Right cardiac atrium (tissue), 5 donors: ENCODE measurements around the gene SAFB. TPM values are rescaled to one million over a fixed set of nuclear protein-coding genes. Genes with fewer than 3 reads are reported as not detected.

Experiments used
- ATAC-seq, 2 donors: fragments of 200-7000 bp; cut with Tn5 transposase; one replicate each; pipeline versions ENCODE4 v1.8.0 to v1.9.1; 2020; ENCODE audit warnings: moderate library complexity in 2 of 2, mild to moderate bottlenecking in 1 of 2
- DNase-seq, 3 donors: peaks; one replicate each; pipeline ENCODE4 v3.0.0-alpha.2; 2020
- H3K27ac ChIP-seq: one replicate; pipeline ENCODE4 v1.5.1; 2013; ENCODE audit warnings: mild to moderate bottlenecking, low read length, control low read depth, moderate library complexity
- H3K27me3 ChIP-seq: one replicate; pipeline ENCODE4 v1.6.1; 2013; ENCODE audit not compliant: control insufficient read depth, insufficient read depth
- H3K4me1 ChIP-seq: one replicate; pipeline ENCODE4 v1.6.1; 2013; ENCODE audit warnings: low read length; ENCODE audit not compliant: control insufficient read depth, insufficient read depth
- H3K4me3 ChIP-seq: one replicate; pipeline ENCODE4 v1.5.1; 2013; ENCODE audit warnings: low read length, control low read depth
- H3K9me3 ChIP-seq: one replicate; pipeline ENCODE4 v1.6.1; 2013; ENCODE audit warnings: low read length; ENCODE audit not compliant: control insufficient read depth
- WGBS: extraction: QIAGEN DNeasy Blood & Tissue Kit; methylation state at CpG from one replicate; pipeline ENCODE4 v1.1.7; 2013; 5-methylcytosine and 5-hydroxymethylcytosine counted together
- intact Hi-C, 4 donors: fragments of 100-400 bp; cut with DNase I; formaldehyde crosslinking; loops; one replicate each; pipeline versions ENCODE4 v1.11.0 to v1.14.0; 2022 to 2023
- polyA plus RNA-seq: library from polyadenylated mRNA; stranded (reverse); fragments of 200-250 nt; gene quantifications from one replicate; pipeline ENCODE4 v1.2.3, GENCODE V29; 2013
- total RNA-seq, 4 donors: library from RNA; stranded (reverse); fragmentation: NEBNext Ultra II Directional; extraction: Animal tissue kit (Norgen Biotek cat#: 25700); gene quantifications; one replicate each; pipeline ENCODE4 v1.2.1, GENCODE V29; 2021
- donor health status: healthy with polysubstance abuse.
- donor health status: DM: no; HTN: yes; CAD: no.
- donor health status: DM: no; HTN: no; CAD: no.
- donor health status: DM: no; HTN: yes; CAD: no; lungs with severe emphysema.
- donor health status: DM: yes; HTN: yes; CAD: no.

Gene SAFB
- total and polyA plus RNA-seq, 5 donors: 48.4 to 65.0 (median 61.7) TPM

GRCh38 chr19:5587071-5587455, 35.8 kb upstream of the SAFB start:
- DNase-seq (no peak), ATAC-seq (no peak)
- intact Hi-C loops: loop anchor here in 1 of 4 donors (10.0 kb wide), 1 partner anchor 542 kb away; no protein-coding TSS in a partner anchor
- Histone ChIP-seq H3K27me3 (no peaks in the 10 kb centered on the region), H3K27ac (no peak overlapping the region), H3K4me1 (peaks cover 11% of the 10 kb centered on the region), H3K9me3 (no peaks in the 10 kb centered on the region), H3K4me3 (no peak overlapping the region)
- 94% methylated on average over 16 of the region's 16 CpGs for WGBS

- no peak for DNase-seq
- H3K4me3 ChIP-seq: no peak overlapping the region
Measured at GRCh38 chr19:5587661-5588060, 35.2 kb upstream of the SAFB start.

GRCh38 chr19:5588441-5588840, 34.4 kb upstream of the SAFB start:
- ATAC-seq: no peak
- no peaks in the 10 kb centered on the region for H3K27me3 ChIP-seq
- peaks cover 11% of the 10 kb centered on the region for H3K4me1 ChIP-seq
- H3K4me3 ChIP-seq: no peak overlapping the region
- DNase-seq: no peak
- intact Hi-C loops: loop anchor here in 1 of 4 donors (10.0 kb wide), 1 partner anchor 544 kb away; no protein-coding TSS in a partner anchor
- H3K9me3 ChIP-seq: no peaks in the 10 kb centered on the region
- H3K27ac ChIP-seq: no peak overlapping the region
- WGBS: 81% methylated on average over 10 of the region's 10 CpGs

More at GRCh38 chr19:5587661-5588060, 35.2 kb upstream of the SAFB start:
- Histone ChIP-seq H3K27ac (no peak overlapping the region), H3K4me1 (peaks cover 11% of the 10 kb centered on the region), H3K9me3 (no peaks in the 10 kb centered on the region), H3K27me3 (no peaks in the 10 kb centered on the region)
- no peak for ATAC-seq
- intact Hi-C loops: loop anchor here in 1 of 4 donors (10.0 kb wide), 1 partner anchor 543 kb away; no protein-coding TSS in a partner anchor
- 87% methylated on average over 23 of the region's 23 CpGs for WGBS

GRCh38 chr19:5588906-5589676, 33.8 kb upstream of the SAFB start:
- no peaks in the 10 kb centered on the region for H3K27me3 ChIP-seq
- ATAC-seq (peak; percentile 22 to 49), DNase-seq (no peak)
- H3K4me3 ChIP-seq: no peak overlapping the region
- H3K9me3 ChIP-seq: no peaks in the 10 kb centered on the region
- intact Hi-C loops: loop anchor here in 1 of 4 donors (10.0 kb wide), 1 partner anchor 544 kb away; no protein-coding TSS in a partner anchor
- H3K4me1 ChIP-seq: peaks cover 11% of the 10 kb centered on the region
- WGBS: 57% methylated on average over 30 of the region's 30 CpGs
- peak overlapping the region; percentile 30 for H3K27ac ChIP-seq

GRCh38 chr19:5590151-5590864, 32.6 kb upstream of the SAFB start:
- intact Hi-C loops: no loop called here
- 87% methylated on average over 22 of the region's 22 CpGs for WGBS
- H3K4me1 ChIP-seq: peaks cover 9% of the 10 kb centered on the region
- ATAC-seq (no peak), DNase-seq (no peak)
- no peaks in the 10 kb centered on the region for H3K27me3 ChIP-seq
- no peaks in the 10 kb centered on the region for H3K9me3 ChIP-seq
- no peak overlapping the region for H3K4me3 ChIP-seq
- H3K27ac ChIP-seq: no peak overlapping the region

- no peak overlapping the region for H3K4me3 ChIP-seq
- H3K4me1 ChIP-seq: peaks cover 5% of the 10 kb centered on the region
- no peaks in the 10 kb centered on the region for H3K9me3 ChIP-seq
Measured at GRCh38 chr19:5590865-5591154, 32.1 kb upstream of the SAFB start.

GRCh38 chr19:5591476-5591875, 31.4 kb upstream of the SAFB start:
- H3K4me1 ChIP-seq: peaks cover 2% of the 10 kb centered on the region
- WGBS: 93% methylated on average over 17 of the region's 17 CpGs
- intact Hi-C loops: no loop called here
- H3K9me3 ChIP-seq: no peaks in the 10 kb centered on the region
- no peaks in the 10 kb centered on the region for H3K27me3 ChIP-seq
- ATAC-seq: no peak
- H3K4me3 ChIP-seq: no peak overlapping the region
- H3K27ac ChIP-seq: no peak overlapping the region
- no peak for DNase-seq

More at GRCh38 chr19:5590865-5591154, 32.1 kb upstream of the SAFB start:
- no peak for ATAC-seq
- H3K27me3 ChIP-seq: no peaks in the 10 kb centered on the region
- no peak overlapping the region for H3K27ac ChIP-seq
- DNase-seq: no peak
- intact Hi-C loops: no loop called here
- 89% methylated on average over 9 of the region's 9 CpGs for WGBS

- ATAC-seq (no peak), DNase-seq (no peak)
- peaks cover 2% of the 10 kb centered on the region for H3K4me1 ChIP-seq
- 89% methylated on average over 24 of the region's 24 CpGs for WGBS
- no peaks in the 10 kb centered on the region for H3K9me3 ChIP-seq
- H3K27ac ChIP-seq: no peak overlapping the region
- no peak overlapping the region for H3K4me3 ChIP-seq
- intact Hi-C loops: no loop called here
- H3K27me3 ChIP-seq: no peaks in the 10 kb centered on the region
Measured at GRCh38 chr19:5592531-5593342, 30.1 kb upstream of the SAFB start.

GRCh38 chr19:5593343-5594255, 29.3 kb upstream of the SAFB start:
- 92% methylated on average over 67 of the region's 67 CpGs for WGBS
- intact Hi-C loops: no loop called here
- Histone ChIP-seq H3K4me3 (no peak overlapping the region), H3K27ac (no peak overlapping the region), H3K4me1 (peaks cover 2% of the 10 kb centered on the region), H3K9me3 (no peaks in the 10 kb centered on the region), H3K27me3 (no peaks in the 10 kb centered on the region)
- DNase-seq (no peak), ATAC-seq (no peak)

GRCh38 chr19:5594521-5594950, 28.3 kb upstream of the SAFB start:
- WGBS: 87% methylated on average over 7 of the region's 7 CpGs
- DNase-seq (no peak), ATAC-seq (no peak)
- Histone ChIP-seq H3K9me3 (no peaks in the 10 kb centered on the region), H3K4me3 (no peak overlapping the region), H3K27me3 (no peaks in the 10 kb centered on the region), H3K4me1 (no peaks in the 10 kb centered on the region), H3K27ac (no peak overlapping the region)
- intact Hi-C loops: no loop called here
